ENCODE results near the gene RASA3.
"Not testable (repeated sequence)": the region's sequence is repeated elsewhere in the genome, so short reads cannot be mapped to it uniquely, and the experiment has no call there.

The RASA3 gene

DNA sequence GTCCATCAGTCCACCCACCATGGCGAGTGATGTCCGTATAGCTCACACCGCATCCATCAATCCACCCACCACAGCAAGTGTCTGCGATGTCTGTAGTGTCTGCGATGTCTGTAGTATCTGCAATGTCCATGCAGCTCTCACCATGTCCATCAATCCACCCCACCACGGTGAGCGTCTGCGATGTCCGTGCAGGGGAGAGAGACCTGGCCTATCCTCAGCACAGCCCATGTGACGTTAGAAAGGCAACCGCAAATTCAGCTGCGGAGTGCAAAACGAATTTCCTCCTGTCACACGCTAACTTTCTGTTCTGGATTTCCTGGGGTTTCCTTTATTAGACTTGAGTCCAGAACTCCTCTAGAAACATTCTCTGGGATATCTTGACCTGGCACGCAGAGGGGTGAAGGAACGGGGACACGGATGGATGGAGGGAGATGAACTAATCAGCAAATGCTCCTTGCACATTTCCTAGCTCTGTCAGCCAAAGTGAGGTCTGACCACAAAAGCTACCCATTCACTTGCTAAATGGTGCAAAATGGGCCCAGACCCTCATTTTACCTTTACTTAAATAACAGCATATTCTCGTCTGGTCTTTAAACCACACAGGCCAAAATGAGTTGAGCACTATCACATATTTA, 18.3 kb downstream of the RASA3 start:
- DNase-seq (ENCODE audit: low read depth, low spot score): no peak

DNA sequence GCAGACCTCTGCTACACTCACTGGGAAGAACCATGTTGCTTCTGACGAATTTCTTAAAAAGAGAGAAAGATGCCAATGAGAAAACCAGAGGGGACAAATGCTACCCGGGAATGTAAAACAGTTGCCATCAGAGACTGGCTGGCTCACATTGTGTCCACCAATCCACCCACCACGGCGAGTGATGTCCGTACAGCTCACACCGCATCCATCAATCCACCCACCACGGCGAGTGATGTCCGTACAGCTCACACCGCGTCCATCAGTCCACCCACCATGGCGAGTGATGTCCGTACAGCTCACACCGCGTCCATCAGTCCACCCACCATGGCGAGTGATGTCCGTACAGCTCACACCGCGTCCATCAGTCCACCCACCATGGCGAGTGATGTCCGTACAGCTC, 19.0 kb downstream of the RASA3 start:
- not testable (repeated sequence) for DNase-seq (ENCODE audit: low read depth, low spot score)

DNA sequence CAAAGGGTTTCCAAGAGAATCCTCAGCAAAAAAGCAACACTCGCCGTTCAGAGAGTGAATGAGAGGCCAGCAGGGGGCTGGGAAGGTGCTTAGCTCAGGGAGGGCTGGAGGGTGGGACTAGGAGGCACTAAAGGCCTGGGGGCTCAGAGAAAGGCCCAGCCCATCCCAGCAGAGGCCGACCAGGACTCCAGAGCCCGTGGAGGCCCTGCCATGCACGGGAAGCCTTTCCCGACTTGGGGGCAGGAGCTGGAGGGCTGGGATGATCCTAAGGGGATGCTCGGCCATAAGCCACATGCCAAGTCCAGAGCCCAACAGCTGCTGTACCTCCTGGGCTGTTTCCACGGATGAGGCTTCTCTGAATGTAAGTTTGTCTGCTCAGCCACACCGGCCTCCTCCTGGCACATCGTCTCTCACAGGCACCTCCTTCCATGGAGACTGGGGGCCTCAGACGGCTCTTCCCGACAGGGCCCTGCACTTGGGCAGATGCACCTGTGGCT, 19.5 kb downstream of the RASA3 start:
- no peak for DNase-seq (ENCODE audit: low read depth, low spot score)

DNA sequence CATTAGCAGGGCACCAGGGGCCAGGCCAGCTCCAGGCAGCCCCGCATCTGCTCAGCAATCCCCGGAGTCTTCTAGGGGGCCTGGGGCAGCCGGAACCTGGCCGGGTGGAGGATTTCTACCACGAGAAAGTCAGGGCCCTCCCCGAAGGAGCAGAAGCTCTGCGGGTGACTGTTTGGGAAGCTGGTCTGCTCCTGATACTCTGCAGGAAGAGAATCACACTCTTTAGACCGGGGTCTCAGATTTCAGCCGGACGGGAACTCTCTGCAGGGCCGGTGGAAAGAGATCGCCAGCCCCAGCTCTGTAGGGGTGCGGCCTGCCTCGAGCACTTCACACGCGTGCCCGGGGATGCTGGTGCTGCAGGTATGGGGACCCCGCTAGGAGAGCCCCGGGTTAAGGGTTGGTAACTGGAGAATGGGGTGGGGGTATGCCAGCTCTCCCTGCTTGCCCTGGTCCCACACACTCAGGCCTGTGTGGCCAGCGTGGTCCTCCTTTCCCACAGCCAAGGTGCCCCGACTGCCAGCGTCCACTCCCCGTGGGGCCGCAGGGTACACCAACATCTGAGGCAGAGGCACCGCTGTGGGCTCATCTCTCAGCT, 20.1 kb downstream of the RASA3 start:
- DNase-seq (ENCODE audit: low read depth, low spot score): no peak

DNA sequence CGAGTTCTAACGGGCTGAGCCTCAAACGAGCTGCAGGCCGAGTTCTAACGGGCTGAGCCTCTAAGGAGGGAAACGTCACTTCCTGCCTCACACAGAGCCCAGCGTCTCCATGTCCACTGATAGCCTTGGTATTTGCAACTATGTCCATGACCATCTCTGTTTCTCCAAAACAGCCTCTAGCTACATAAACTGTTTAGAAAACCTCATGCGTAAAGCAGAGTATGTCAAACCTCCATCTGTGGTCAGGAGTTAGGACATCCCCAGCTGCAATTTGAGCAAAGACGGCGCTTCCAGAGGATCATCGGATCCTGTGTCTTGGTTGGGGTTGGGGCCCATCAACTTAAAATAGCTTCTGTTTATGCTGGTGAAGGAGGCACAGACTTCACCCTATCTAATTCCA, 20.8 kb downstream of the RASA3 start:
- no peak for DNase-seq (ENCODE audit: low read depth, low spot score)

DNA sequence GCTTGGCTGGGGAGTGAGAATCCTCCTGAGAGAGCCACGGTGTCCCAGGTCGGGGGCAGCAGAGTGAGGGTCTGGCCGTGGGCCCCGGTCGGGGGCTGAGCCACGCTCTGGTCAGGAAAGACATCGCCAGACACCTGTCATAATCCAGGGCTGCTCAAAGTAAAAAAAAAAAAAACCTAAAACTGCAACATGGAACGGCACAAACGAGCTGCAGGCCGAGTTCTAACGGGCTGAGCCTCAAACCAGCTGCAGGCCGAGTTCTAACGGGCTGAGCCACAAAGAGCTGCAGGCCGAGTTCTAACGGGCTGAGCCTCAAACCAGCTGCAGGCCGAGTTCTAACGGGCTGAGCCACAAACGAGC, 21.6 kb downstream of the RASA3 start:
- not testable (repeated sequence) for DNase-seq (ENCODE audit: low read depth, low spot score)

DNA sequence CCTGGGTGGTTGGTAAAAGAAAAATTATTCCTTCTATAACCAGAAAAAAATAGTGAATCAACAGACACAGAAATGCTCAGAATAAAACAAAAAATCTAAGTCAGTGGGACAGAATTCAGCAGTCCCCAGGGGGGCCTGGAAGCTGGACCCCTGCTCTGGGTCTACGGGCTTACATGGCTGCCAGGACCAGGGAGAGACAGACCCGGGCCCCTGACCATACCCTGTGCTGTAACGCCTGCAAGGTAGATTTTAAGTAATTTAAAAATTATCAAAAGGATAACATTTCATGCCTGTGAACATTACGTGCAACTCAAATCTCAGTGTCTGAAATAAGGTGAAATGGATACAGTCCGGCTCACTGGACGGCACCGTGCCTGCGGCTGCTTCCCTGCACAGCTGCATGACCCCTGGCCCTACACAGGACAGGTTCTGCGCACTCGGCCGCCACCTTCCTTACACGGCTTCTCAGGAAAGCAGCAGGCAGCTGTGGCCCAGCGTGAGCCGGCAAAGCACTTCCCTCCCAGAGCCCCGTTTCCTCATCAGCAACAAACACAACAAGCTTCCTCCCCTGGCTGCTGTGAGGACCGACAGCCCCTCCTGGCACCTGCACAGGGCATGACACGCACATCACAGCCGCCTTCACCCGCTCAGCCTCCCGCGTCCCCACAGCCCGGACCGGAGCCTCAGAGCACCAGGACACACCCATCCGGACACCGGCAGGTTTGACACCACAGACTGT, 22.2 kb downstream of the RASA3 start:
- no peak for DNase-seq (ENCODE audit: low read depth, low spot score)

DNA sequence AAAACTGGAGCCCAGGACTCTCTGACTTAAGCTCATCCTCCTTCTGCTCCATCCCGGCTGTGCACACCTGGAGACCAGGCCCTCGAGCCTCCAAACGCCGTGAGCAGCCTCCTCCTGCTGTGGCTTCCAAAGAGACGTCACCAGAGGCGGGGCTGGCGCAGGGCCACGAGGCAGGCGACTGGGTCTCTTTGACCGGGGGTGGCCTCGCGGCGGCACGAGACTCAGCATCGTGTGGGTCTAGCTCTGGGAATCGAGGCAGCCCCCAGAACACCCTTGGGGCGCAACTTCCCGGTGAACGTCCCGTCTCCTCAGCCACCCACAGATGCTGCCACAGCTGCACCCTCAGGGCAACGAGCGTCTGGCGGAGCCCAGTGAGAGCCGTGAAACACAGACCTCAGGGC, 22.8 kb downstream of the RASA3 start:
- no peak for DNase-seq (ENCODE audit: low read depth, low spot score)

DNA sequence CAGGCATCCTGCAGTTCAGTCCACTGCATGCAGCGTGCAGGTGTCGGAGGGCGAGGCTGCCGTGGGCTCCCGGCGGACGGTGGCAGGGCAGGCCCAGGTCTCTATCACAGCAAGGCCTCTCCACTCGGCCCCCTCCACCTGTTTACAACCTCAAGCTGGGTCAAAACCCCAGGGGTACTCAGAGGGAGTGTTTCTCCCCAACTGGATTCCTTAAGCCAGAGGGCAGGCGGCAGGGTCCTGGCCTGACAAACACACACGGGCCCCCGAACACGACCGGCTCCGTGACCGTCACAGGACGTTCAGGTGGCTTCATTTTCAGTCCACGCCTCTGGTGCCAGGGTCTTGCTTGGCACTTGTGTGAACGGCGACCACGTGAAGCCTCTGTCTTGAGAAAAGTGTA, 23.5 kb downstream of the RASA3 start:
- DNase-seq (ENCODE audit: low read depth, low spot score): no peak

DNA sequence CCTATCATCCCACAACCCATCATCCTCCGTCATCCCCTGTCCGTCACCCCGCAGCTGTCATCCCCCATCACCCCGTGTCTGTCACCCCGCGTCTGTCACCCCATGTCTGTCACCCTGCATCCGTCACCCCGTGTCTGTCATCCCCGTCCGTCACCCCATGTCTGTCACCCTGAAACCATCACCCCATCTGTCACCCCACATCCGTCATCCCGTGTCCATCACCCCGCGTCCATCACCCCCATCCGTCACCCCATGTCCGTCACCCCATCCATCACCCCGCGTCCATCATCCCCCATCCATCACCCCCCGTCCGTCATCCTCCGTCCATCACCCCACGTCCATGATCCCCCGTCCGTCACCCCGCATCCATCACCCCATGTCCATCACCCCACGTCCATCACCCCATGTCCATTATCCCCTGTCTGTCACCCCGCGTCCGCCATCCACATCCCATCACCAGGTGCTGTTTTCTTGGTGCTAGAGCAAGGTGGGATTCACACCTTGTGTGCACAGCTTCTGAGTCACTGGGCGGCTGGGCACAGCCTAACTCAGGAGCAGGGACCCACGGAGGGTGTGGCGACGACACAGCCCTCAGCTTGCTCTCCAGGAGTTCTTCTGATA, 24.2 kb downstream of the RASA3 start:
- DNase-seq (ENCODE audit: low read depth, low spot score): no peak

DNA sequence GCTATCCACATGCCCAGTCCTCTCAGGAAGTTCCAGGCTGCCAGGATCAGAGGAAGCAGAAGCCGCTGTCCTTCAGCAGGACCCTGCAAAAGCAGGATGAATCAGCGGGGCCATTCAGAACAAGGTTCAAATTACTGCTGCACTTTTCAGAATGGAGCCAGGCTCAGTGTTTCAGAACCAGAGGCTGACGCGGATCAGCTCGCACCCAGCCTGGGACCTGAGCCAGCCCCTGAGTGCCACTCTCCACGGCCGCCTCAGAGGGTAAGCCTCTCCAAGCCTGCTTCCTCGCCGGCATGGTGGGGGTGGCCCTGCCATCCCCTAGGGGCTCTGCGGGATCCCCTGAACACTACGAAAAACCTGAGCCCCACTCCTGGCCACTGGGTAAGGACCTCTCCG, 24.7 kb downstream of the RASA3 start:
- no peak for DNase-seq (ENCODE audit: low read depth, low spot score)

DNA sequence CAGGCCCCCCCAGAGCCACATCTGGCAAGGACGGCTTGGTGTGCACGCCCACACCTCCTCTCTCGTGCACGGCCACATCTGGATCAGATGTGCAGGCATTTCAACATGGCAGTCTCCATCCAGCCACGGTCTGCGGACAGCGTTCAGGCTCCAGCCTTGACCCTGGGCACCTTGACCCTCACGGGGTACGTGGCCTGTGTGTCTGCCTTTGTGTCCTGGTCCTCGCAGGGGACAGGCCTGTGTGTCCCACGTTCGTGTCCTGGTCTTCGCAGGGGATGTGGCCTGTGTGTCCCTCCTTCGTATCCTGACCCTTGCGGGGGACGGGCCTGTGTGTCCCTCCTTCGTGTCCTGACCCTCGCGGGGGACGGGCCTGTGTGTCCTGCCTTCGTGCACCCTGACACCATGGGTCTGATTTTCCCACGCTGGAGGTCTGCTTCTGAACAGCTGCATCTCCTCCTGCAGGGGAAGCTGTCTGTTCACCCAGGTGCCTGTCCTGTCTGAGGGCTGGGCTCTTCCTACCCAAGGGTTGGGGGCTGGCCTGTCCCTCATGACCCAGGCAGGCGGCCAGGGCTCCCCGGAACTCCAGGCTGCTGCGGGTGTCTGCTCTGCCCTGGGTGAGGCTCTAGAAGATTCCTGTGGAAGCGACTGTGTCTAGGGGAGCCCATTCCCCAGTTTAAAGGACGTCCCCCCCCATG, 25.3 kb downstream of the RASA3 start:
- no peak for DNase-seq (ENCODE audit: low read depth, low spot score)

DNA sequence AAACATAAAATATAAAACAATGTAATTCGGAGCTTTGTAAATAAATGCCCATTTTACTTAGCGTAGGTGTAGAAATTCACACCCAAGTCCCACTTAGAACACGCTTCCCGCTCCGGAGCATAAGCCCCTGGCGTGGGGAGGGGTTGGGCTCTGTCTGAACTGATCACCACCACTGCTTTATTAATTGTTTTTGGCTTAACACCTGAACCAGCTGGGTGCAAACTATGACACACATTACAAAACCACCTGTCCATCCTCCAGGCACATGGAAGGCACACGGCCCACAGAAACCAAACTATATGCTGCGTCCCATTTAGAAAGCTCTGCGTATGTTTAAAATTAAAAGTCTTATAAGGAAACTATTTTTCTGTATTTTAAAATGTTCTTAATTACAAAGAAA, 25.9 kb downstream of the RASA3 start:
- DNase-seq (ENCODE audit: low read depth, low spot score): no peak

DNA sequence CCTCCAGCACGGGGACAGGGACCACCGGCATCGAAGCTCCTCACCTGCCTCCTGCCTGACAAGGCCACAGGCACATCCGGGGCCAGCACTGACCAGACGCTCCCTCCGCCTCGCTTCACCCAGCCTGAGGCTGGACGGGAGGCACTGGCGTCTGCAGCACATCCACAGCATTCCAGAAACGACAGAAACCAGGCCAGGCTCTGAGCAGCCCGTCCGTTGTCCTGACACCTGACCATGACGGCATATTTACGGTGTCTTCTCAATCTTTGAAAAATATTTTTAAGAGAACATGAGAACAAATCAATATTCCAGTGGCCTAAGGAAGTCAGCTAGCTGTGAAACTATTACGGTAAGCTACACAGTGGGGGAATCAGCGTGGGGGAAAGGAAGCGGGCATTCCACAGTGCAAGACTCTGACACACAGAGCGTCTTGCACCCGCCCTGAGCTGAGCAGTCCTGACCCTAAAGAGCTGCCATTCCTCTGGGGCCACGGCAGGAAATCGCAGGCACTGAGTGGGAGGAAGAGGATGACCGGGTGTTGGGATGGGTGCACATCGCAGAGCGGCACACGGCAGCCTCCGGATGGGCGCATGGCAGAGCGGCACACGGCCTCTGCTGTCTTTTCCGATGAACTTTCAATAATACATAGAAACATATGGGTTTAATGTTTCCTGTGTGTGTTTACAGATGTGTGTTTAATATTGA, 26.8 kb downstream of the RASA3 start:
- DNase-seq (ENCODE audit: low read depth, low spot score): no peak

DNA sequence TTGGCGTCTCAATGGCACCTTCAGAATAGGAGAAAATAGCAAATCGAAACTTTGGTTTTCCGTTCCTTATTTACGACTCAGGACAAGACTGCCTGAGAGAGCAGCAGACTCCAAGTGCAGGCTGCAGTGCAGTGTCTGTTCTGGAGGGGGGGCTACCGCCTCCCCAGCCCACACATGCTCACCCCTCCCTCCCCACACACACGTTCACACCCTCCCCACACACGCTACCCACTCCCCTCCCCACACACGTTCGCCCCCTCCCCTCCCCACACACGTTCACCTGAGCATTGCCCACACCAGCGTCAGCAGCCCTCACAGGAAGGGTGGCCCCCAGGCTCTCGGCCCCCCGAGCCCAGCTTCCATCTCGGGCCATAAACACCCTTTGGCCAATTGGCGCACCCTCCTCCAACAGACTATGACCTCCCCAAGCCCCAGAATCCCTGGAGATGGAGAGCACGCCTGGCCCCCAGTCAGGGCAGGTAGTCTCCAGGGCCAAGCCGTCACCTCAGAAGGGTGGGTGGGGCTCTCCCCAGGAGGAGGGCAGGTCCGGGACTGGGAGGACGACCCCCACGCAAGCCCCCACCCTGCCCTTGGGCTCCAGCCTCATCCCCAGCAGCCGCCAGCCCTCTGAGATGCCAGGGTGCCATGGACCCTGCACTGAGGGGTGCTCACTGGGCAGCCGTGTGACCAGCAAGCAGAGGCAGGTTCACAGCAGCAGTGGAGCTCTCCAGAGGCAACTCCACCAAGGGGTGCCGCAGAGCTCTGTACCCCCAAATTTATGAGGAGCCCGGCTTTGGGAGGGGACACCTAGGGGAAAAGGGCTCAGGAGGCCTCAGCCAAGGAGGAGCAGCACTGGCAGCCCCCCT, 27.5 kb downstream of the RASA3 start:
- no peak for DNase-seq (ENCODE audit: low read depth, low spot score)

DNA sequence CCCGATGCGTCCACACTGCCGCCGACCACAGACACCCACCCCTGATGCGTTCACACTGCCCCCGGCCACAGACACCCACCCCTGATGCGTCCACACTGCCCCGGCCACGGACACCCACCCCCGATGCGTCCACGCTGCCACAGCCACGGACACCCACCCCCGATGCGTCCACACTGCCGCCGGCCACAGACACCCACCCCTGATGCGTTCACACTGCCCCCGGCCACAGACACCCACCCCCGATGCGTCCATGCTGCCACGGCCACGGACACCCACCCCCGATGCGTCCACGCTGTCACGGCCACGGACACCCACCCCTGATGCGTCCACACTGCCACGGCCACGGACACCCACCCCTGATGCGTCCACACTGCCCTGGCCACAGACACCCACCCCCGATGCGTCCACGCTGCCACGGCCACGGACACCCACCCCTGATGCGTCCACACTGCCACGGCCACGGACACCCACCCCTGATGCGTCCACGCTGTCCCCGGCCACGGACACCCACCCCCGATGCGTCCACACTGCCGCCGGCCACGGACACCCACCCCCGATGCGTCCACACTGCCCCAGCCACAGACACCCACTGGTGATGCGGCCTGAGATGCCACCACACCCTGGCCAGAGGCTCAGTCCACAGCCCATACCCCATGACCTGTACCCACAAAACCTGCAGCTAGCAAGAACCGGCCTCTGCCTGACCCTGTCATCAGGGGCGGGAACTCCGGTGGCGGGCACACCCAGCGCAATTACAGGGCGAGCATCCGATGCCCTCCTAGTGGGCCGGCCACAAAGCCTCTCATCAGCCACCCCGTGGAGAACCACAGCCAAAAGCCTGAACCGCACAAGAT, 28.4 kb downstream of the RASA3 start:
- no peak for DNase-seq (ENCODE audit: low read depth, low spot score)

DNA sequence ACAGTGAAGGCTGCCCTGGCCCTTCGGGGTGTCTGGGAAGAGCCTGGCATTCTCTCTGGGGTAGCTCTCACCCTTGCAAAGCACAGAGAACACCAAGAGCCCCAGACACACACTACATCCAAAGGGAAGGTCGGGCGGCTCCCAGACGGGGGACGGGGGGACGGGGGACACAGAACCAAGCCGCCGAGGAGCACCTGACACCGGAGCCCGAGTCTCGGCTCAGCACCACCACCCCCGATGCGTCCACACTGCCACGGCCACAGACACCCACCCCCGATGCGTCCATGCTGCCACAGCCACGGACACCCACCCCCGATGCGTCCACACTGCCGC, 29.2 kb downstream of the RASA3 start:
- DNase-seq (ENCODE audit: low read depth, low spot score): not testable (repeated sequence)

DNA sequence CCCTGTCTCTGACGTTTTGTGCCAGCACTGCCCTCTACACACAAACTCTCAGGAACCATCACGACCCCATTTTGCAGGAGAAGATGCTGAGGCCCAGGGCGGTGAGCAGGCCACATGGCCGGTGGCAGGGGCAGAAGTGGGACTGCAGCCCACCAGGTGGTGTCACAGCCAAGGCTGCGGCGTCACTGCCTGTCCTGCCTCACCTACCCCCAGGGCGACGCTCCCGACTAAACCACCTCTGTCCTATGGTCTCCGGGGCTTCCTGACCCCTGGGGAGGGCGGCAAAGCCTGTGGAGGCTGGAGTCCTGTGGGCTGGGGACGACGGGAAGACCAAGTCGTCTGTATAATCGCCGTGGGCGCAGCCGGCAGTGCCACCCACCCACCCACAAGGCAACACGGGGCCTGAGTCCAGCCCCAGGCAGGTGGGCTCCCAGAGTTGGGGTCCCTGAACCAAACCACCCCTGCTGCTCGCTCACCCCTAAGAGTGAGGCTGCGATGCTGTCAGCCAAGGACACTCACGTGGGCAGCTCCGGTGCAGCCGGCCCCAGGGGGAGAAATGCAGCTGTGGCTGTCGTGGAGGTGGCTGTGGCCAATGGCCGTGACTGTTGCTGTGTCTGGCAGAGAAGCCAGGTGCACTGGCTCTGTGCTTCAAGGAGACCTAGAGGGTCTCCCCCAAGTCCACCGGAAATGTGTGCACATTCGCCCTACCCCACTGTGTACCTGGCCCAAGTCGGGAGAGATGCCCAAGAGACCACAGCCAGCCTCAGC, 29.7 kb downstream of the RASA3 start:
- no peak for DNase-seq (ENCODE audit: low read depth, low spot score)

DNA sequence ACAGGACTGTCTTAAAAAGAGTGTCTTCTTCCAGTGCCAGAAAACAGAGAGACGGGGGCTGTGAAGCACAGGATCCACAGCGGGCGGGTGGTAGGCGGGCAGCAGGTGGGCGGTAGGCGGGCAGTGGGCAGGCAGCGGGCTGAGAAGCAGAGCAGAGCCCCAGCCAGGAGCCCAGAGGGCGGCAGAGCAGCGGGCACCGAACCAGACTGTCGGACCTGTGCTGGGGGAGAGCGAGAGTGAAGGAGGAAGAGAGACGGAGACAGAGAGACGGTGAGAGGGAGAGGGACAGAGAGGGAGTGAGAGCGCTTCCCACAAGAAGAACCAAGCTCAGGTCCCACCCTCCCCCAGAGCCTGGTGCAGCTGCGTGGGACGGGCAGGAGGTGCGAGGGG, 30.3 kb downstream of the RASA3 start:
- no peak for DNase-seq (ENCODE audit: low read depth, low spot score)

Measured in iPS DF 19.7 (cell line).